ENCODE results near the gene HIVEP3.
"Not testable (repeated sequence)": the region's sequence is repeated elsewhere in the genome, so short reads cannot be mapped to it uniquely, and the experiment has no call there.

The HIVEP3 gene

DNA sequence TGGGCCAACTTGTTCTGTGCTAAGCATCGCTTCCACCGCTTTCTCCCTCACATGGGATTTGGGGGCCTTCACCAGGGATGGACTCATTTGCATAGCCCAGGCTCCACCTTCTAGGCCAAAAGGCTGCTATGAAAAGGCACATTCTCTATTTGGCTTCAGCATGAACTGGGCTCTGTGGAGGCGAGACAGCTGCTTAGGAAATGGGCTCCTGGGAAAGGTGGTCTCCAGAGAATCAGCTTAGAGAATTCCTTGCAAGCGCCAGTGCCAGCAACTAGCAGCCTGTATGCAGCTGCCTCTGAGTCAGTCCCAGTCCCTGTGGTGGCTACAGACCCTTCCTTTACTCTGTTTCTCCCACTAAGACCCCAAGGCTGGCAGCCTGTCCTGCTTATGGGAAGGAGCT, 214.5 kb downstream of the HIVEP3 start:
- no peak for DNase-seq

GRCh38 chr1:41702771-41703170, 216.0 kb downstream of the HIVEP3 start:
- DNase-seq = no peak

GRCh38 chr1:41700986-41701535, 217.7 kb downstream of the HIVEP3 start:
- no peak for DNase-seq

GRCh38 chr1:41700581-41700980, 218.1 kb downstream of the HIVEP3 start:
- no peak for DNase-seq

- no peak for DNase-seq
Measured at GRCh38 chr1:41699861-41700248, 218.9 kb downstream of the HIVEP3 start.

- no peak for DNase-seq
Measured at GRCh38 chr1:41698916-41699860, 219.5 kb downstream of the HIVEP3 start.

DNA sequence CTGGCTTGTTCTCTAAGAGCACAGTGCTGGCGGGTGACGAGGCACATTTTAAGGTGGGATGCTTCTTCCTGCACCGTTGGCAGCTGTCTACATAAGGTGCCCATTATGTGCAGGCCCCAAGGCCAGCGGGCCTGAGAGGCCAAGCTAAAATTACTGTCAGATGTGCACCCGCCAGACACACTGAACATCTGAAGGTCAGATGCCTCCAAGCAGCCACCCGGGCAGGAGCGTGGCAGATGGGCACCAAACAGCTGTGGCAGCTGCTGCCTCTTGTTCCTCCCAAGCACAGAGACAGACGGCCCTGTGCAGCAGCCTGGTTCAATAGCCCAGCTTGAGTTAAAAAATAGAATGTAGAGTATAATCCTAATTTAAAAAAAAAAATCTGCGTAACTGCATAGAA, 222.3 kb downstream of the HIVEP3 start:
- no peak for DNase-seq

GRCh38 chr1:41695118-41695745, 223.5 kb downstream of the HIVEP3 start:
- peak; percentile 31 for DNase-seq

- not testable (repeated sequence) for DNase-seq
Measured at GRCh38 chr1:41691966-41692365, 226.8 kb downstream of the HIVEP3 start.

GRCh38 chr1:41691424-41691823, 227.3 kb downstream of the HIVEP3 start:
- DNase-seq = no peak

DNA sequence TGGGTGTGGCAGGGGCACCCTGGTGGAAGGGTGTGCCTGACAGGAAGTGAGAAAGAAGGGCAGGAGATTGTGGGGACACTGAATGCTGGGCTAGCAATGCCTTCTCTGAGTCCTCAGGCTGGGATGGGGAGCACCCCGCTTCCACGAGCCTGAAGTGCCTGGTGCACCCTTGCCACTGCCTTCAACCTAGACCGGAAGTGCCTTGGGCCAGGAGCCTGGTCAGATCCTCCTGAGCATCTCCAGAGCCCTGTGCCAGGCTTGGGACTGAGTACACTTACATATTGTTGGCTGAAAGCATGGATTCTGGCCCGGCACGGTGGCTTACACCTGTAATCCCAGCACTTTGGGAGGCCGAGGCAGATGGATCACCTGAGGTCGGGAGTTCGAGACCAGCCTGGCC, 228.4 kb downstream of the HIVEP3 start:
- DNase-seq = no peak

GRCh38 chr1:41689558-41689981, 229.2 kb downstream of the HIVEP3 start:
- no peak for DNase-seq

DNA sequence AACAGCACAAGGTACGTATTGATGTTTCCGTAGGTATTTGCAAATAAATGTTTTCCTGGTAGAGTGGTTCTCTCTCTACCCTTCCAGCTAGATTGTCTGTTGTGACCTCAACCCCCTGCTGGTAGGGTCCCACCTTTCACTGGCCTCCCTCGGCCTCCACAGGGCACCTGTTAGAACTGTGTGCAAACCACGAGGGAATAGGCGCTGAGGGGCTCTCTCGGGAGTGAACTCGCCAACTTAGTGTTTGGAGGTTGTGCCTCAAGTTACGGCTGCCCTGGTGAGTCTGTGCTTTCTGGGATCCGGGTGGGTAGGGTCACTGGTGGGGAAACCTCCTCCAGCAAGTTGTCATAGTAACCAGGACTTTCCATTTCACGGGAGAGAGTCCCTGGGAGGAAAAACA, 229.6 kb downstream of the HIVEP3 start:
- DNase-seq = no peak

- no peak for DNase-seq
Measured at GRCh38 chr1:41687007-41687406, 231.7 kb downstream of the HIVEP3 start.

- peak; percentile 75 for DNase-seq
Measured at GRCh38 chr1:41683681-41684500, 234.8 kb downstream of the HIVEP3 start.

DNA sequence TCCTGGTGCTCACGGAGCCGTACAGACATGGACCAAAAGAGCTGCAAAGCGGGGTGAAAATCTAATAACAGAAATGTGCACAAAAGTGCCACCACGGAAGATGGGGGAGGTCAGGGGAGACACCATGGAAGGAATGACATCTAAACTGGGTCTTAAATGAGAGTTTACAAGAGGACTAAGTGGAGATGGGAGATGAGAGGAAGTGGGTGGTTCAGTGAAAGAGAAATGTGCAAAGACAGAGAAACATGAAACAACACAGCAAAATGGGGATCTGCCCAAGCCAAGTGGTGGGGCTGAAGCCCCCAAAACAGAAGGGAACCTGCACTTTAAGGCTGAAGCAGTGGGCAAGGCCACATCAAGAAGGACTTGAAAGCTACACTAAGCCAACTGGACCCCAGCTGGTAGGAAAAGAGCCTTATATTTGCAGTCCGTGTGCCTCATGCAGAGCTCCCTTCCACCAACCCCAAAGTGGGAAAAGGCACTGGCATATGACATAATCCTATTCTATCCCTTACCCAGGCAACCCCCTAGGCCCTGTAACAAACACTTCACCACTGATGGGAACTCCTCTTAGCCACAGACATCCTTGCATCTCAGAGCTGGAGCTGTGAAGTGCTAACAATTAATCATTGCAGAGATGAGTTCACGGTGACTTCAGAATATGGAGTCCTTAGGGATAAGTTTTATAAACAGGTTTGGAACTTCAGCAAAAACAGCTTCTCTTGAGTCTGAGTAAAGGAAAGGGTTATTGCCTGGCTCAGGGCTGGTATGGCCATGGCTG, 235.7 kb downstream of the HIVEP3 start:
- no peak for DNase-seq

DNA sequence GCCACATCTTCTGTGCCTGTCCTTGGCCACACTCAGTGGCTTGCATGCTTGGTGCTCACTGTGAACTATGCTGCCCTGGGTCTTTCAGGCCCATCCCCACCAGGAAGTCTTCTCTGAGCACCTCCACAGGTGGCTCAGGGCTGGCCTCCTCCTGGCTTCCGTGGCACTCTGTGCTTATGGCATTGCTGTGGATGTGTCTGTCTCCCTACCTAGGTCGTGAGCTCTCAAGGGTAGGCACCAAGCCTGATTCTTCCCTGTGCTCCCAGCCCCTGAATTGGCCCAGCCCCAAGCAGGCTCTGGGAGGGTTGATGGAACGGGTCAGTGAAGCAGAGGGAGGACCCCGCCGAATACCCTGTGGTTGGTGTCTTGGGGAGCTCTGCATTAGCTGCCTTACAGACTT, 236.6 kb downstream of the HIVEP3 start:
- DNase-seq = no peak

- peak; percentile 84 for DNase-seq
Measured at GRCh38 chr1:41681331-41682098, 237.2 kb downstream of the HIVEP3 start.

GRCh38 chr1:41679994-41680393, 238.7 kb downstream of the HIVEP3 start:
- DNase-seq = no peak

DNA sequence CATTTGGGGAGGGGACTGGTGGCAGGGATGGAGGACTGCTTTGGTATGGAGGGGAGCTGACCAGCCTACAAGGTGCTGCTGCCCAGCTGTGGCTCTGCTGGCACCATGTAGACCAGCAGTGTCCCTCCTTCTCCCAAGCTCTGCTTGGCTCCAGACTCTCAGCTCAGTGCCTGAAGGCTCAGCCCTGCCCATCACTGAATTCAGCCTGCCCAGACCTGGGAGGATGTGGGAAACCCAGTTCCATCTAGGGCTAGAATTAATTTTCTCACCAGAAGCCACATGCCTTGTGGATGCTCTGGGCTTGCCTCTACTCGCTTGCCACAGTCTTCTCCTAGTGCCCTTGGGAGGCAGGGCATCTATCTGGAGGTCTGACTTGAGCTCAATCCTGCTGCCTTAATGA, 239.2 kb downstream of the HIVEP3 start:
- DNase-seq = no peak

DNA sequence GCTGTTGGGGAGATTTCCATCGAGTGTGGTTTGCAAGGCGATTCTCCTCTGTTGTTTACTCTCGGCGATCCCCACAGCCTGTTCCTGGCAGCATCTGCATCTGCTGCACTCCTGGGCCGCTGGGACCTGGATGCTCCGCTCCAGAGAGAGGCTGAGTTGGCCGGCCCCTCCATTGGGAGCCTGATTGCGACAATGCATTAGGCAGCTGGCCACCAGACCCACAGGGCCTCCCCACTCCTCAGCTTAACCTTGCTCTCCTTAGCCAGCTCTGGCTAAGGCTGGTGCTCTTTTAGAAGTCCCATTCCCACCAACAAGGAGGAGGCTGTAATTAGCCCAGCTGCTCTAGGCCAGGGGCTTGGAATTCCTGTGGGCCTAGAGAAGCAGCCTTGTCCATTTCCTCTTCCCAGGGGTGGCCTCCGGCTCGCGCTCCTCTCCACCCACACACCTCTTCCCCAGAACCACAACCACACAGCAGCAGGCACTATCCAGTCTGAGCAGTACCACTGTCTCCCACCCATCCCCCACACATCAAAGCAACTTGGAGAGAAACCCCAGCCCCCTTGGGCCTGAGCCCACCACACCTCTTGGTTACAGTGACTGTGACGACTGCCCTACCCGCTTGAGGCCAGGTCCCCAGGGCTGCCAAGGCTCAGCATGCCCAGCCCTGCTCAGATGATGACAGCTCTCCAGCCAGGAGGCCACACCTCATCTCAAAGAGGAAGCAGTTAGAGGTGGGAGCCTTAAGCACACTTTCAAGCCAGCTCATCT, 240.4 kb downstream of the HIVEP3 start:
- DNase-seq = peak; percentile 83
